Tibial nerve (tissue), 4 donors: Measurements from ENCODE around the gene TRA2A. TPM values are rescaled to one million over a fixed set of nuclear protein-coding genes. Genes with fewer than 3 reads are reported as not detected.
"Not testable (repeated sequence)": the region's sequence is repeated elsewhere in the genome, so short reads cannot be mapped to it uniquely, and the experiment has no call there.

ENCODE experiments used
- DNase-seq, 2 donors: peaks; one replicate each; pipeline ENCODE4 v3.0.0-alpha.2; 2019; ENCODE audit warnings: low spot score in 2 of 2
- H3K27ac ChIP-seq, 4 donors: fragments of 200-600 bp; sonication (generic) in 3 of 4; one replicate each; pipeline ENCODE4 v1.5.1; 2017 to 2019; ENCODE audit warnings: mild to moderate bottlenecking in 1 of 4
- H3K27me3 ChIP-seq, 2 donors: fragments of 200-600 bp; sonication (generic) in 1 of 2; one replicate each; pipeline versions ENCODE4 v1.5.1 to v1.6.0; 2017 to 2019
- H3K36me3 ChIP-seq, 3 donors: fragments of 200-600 bp; sonication (generic); one replicate each; pipeline ENCODE4 v1.5.1; 2018 to 2019
- H3K4me1 ChIP-seq, 4 donors: fragments of 200-600 bp; sonication (generic) in 3 of 4; one replicate each; pipeline ENCODE4 v1.5.1; 2017 to 2019
- H3K4me3 ChIP-seq, 4 donors: fragments of 200-600 bp; sonication (generic) in 3 of 4; one replicate each; pipeline ENCODE4 v1.5.1; 2017 to 2019; ENCODE audit warnings: mild to moderate bottlenecking in 1 of 4, moderate library complexity in 1 of 4
- H3K9me3 ChIP-seq, 4 donors: fragments of 200-600 bp; sonication (generic) in 3 of 4; one replicate each; pipeline ENCODE4 v1.5.1; 2017 to 2019
- CTCF ChIP-seq, 5 experiments: fragments of 200-600 bp in 3 of 5; fragments of 450-650 bp in 2 of 5; sonication (generic) in 3 of 5; IDR thresholded peaks; one replicate each; pipeline ENCODE4 v1.5.1; 2016 to 2019; ENCODE audit warnings: antibody characterized with exemption in 5 of 5, mild to moderate bottlenecking in 3 of 5, moderate library complexity in 2 of 5
- EP300 ChIP-seq, 2 donors: sonication (generic); formaldehyde crosslinking; IDR thresholded peaks; one replicate each; pipeline ENCODE4 v1.6.1; 2017; ENCODE audit warnings: antibody characterized with exemption in 2 of 2, mild to moderate bottlenecking in 1 of 2
- POLR2A ChIP-seq, 2 donors: fragments of 450-650 bp; IDR thresholded peaks; one replicate each; pipeline ENCODE4 v1.6.1; 2017; ENCODE audit warnings: antibody characterized with exemption in 2 of 2, mild to moderate bottlenecking in 2 of 2, moderate library complexity in 2 of 2
- WGBS, 2 donors: methylation state at CpG; one replicate each; pipeline ENCODE4 v1.1.5; 2018; 5-methylcytosine and 5-hydroxymethylcytosine counted together
- total RNA-seq, 4 donors: library from RNA; depleted of rRNA; stranded (reverse); fragments of >200 nt; gene quantifications; one replicate each; pipeline ENCODE4 v1.1.0, GENCODE V29; 2016

TRA2A gene
- total RNA-seq, 4 donors from 2014 or later, result 39.4 to 74.9 (median 43.5) TPM

GRCh38 chr7:23514755-23515154, 17.0 kb downstream of the TRA2A start:
- H3K27ac ChIP-seq, result no peak overlapping the region
- no peak for DNase-seq
- 94 to 98% methylated on average over 2 of the region's 2 CpGs for WGBS, 2 donors
- H3K9me3 ChIP-seq, result no peaks in the 10 kb centered on the region
- no peaks in the 10 kb centered on the region for H3K27me3 ChIP-seq
- peaks cover 15 to 98% (median 29%) of the 10 kb centered on the region in 3 donors for H3K36me3 ChIP-seq
- no peaks in the 10 kb centered on the region for H3K4me1 ChIP-seq
- no peak overlapping the region for H3K4me3 ChIP-seq
- TF ChIP-seq CTCF (IDR thresholded peaks at IDR 0.05) (no peak), EP300 (IDR thresholded peaks at IDR 0.05) (no peak), POLR2A (IDR thresholded peaks at IDR 0.05) (no peak)

GRCh38 chr7:23513746-23514145, 18.0 kb downstream of the TRA2A start:
- not testable (repeated sequence) for H3K4me1 ChIP-seq, H3K27ac ChIP-seq, H3K4me3 ChIP-seq, DNase-seq, H3K9me3 ChIP-seq, H3K27me3 ChIP-seq
- WGBS, 2 donors, result 90 to 93% methylated on average over 6 of the region's 6 CpGs
- peaks cover 15 to 98% (median 25%) of the 10 kb centered on the region in 3 donors for H3K36me3 ChIP-seq

- TF ChIP-seq EP300 (IDR thresholded peaks at IDR 0.05), result no peak
- TF ChIP-seq POLR2A (IDR thresholded peaks at IDR 0.05), result no peak
- TF ChIP-seq CTCF (IDR thresholded peaks at IDR 0.05), result no peak
- H3K27ac ChIP-seq, result no peak overlapping the region
- WGBS, 2 donors, result 90 to 92% methylated on average over 9 of the region's 9 CpGs
- H3K4me1 ChIP-seq, result no peaks in the 10 kb centered on the region
- H3K27me3 ChIP-seq, result no peaks in the 10 kb centered on the region
- no peak overlapping the region for H3K4me3 ChIP-seq
- no peak for DNase-seq
- H3K9me3 ChIP-seq, result no peaks in the 10 kb centered on the region
- peaks cover 0 to 30% (median under 1%) of the 10 kb centered on the region in 3 donors for H3K36me3 ChIP-seq
Observed at GRCh38 chr7:23494009-23494408, 37.8 kb downstream of the TRA2A start.

GRCh38 chr7:23491502-23491901, 40.3 kb downstream of the TRA2A start:
- no peaks in the 10 kb centered on the region for H3K4me1 ChIP-seq
- H3K9me3 ChIP-seq, result no peaks in the 10 kb centered on the region
- no peak overlapping the region for H3K27ac ChIP-seq
- no peaks in the 10 kb centered on the region for H3K27me3 ChIP-seq
- DNase-seq, result no peak
- peaks cover 0 to 20% (median 0%) of the 10 kb centered on the region in 3 donors for H3K36me3 ChIP-seq
- WGBS, 2 donors, result 39 to 63% methylated on average over 3 of the region's 3 CpGs
- no peak overlapping the region for H3K4me3 ChIP-seq
- TF ChIP-seq CTCF (IDR thresholded peaks at IDR 0.05) (no peak), EP300 (IDR thresholded peaks at IDR 0.05) (no peak), POLR2A (IDR thresholded peaks at IDR 0.05) (no peak)

GRCh38 chr7:23490357-23491135, 41.2 kb downstream of the TRA2A start:
- 51 to 63% methylated on average over 50 to 52 of the region's 56 CpGs for WGBS, 2 donors
- H3K27ac ChIP-seq, result peak overlapping the region in 3 of 4 donors; percentile 31 to 67 (median 53)

GRCh38 chr7:23488714-23489113, 43.1 kb downstream of the TRA2A start:
- DNase-seq, H3K27ac ChIP-seq, H3K4me3 ChIP-seq, H3K4me1 ChIP-seq, H3K27me3 ChIP-seq, H3K9me3 ChIP-seq: not testable (repeated sequence)
- 95% methylated on average over 13 of the region's 13 CpGs for WGBS, 2 donors
- peaks cover 0 to 20% (median 0%) of the 10 kb centered on the region in 3 donors for H3K36me3 ChIP-seq

More at GRCh38 chr7:23490357-23491135, 41.2 kb downstream of the TRA2A start:
- TF ChIP-seq POLR2A (IDR thresholded peaks at IDR 0.05), result no peak
- no peak for TF ChIP-seq CTCF (IDR thresholded peaks at IDR 0.05)
- no peak for TF ChIP-seq EP300 (IDR thresholded peaks at IDR 0.05)
- H3K4me1 ChIP-seq, result no peaks in the 10 kb centered on the region
- peaks cover 0 to 20% (median 0%) of the 10 kb centered on the region in 3 donors for H3K36me3 ChIP-seq
- no peak for DNase-seq
- H3K9me3 ChIP-seq, result no peaks in the 10 kb centered on the region
- H3K27me3 ChIP-seq, result no peaks in the 10 kb centered on the region
- peak overlapping the region; percentile 37 to 57 (median 45) for H3K4me3 ChIP-seq
